Common myeloid progenitor, CD34-positive (primary cell): ENCODE data around the gene CCDC74A.
"Not testable (repeated sequence)": the region's sequence is repeated elsewhere in the genome, so short reads cannot be mapped to it uniquely, and the experiment has no call there.

Source experiments
- CTCF ChIA-PET: fragments of 350-600 bp; sonication (Branson Sonifier 250); formaldehyde crosslinking; loops from one replicate; lab custom pipeline; 2021; ENCODE audit warnings: antibody characterized with exemption; lab: Charles Lee
- POLR2A ChIA-PET: fragments of 350-600 bp; sonication (Branson Sonifier 250); formaldehyde crosslinking; loops from one replicate; lab custom pipeline; 2021; ENCODE audit warnings: antibody characterized with exemption; lab: Charles Lee
- DNase-seq, 3 donors: peaks; one replicate each; pipeline versions ENCODE4 v3.0.0 to v3.0.0-alpha.2; 2013
- H3K27ac ChIP-seq, 2 experiments: 1 replicate in 1 of 2; 2 replicates in 1 of 2; pipeline ENCODE4 v1.7.0; 2013; ENCODE audit warnings: inconsistent platforms in 2 of 2, low read length in 2 of 2, mild to moderate bottlenecking in 2 of 2, low read depth in 1 of 2, moderate library complexity in 1 of 2; ENCODE audit not compliant: severe bottlenecking in 2 of 2, insufficient read depth in 1 of 2, poor library complexity in 1 of 2
- H3K27me3 ChIP-seq, 5 experiments: replicated peaks in 2 of 5; 1 replicate in 3 of 5; 2 replicates in 2 of 5; pipeline versions ENCODE4 v1.6.1 to v1.7.0; 2013; ENCODE audit warnings: low read length in 4 of 5, mild to moderate bottlenecking in 2 of 5, moderate library complexity in 2 of 5, inconsistent platforms in 1 of 5; ENCODE audit not compliant: insufficient read depth in 5 of 5, control insufficient read depth in 4 of 5
- H3K36me3 ChIP-seq, 4 experiments: 1 replicate in 2 of 4; 2 replicates in 2 of 4; pipeline versions ENCODE4 v1.6.1 to v1.7.0; 2013; ENCODE audit warnings: low read length in 3 of 4, control low read depth in 1 of 4, mild to moderate bottlenecking in 1 of 4; ENCODE audit not compliant: control insufficient read depth in 4 of 4, insufficient read depth in 4 of 4
- H3K4me1 ChIP-seq, 4 experiments: 1 replicate in 3 of 4; 2 replicates in 1 of 4; pipeline versions ENCODE4 v1.6.1 to v1.7.1; 2013; ENCODE audit warnings: low read length in 3 of 4, mild to moderate bottlenecking in 3 of 4, control low read depth in 1 of 4, inconsistent platforms in 1 of 4, moderate library complexity in 1 of 4; ENCODE audit not compliant: control insufficient read depth in 4 of 4, insufficient read depth in 4 of 4; ENCODE audit errors: control extremely low read depth in 1 of 4
- H3K4me3 ChIP-seq, 7 experiments: 1 replicate in 4 of 7; 2 replicates in 3 of 7; pipeline versions ENCODE4 v1.5.1 to v1.7.0; 2013; ENCODE audit warnings: mild to moderate bottlenecking in 7 of 7, low read length in 6 of 7, moderate library complexity in 6 of 7, inconsistent platforms in 2 of 7, low read depth in 2 of 7, control low read depth in 1 of 7; ENCODE audit not compliant: insufficient read depth in 4 of 7, control insufficient read depth in 1 of 7; ENCODE audit errors: extremely low read depth in 1 of 7
- H3K9me3 ChIP-seq, 5 experiments: 1 replicate in 4 of 5; 2 replicates in 1 of 5; pipeline versions ENCODE4 v1.6.1 to v1.7.1; 2013; ENCODE audit warnings: low read length in 4 of 5, mild to moderate bottlenecking in 2 of 5, inconsistent platforms in 1 of 5, low read depth in 1 of 5, moderate library complexity in 1 of 5; ENCODE audit not compliant: control insufficient read depth in 4 of 5, insufficient read depth in 2 of 5; ENCODE audit errors: control extremely low read depth in 1 of 5
- WGBS: methylation state at CpG from one replicate; pipeline ENCODE4 v1.1.5; 2013; ENCODE audit not compliant: insufficient coverage; 5-methylcytosine and 5-hydroxymethylcytosine counted together

The CCDC74A gene

DNA sequence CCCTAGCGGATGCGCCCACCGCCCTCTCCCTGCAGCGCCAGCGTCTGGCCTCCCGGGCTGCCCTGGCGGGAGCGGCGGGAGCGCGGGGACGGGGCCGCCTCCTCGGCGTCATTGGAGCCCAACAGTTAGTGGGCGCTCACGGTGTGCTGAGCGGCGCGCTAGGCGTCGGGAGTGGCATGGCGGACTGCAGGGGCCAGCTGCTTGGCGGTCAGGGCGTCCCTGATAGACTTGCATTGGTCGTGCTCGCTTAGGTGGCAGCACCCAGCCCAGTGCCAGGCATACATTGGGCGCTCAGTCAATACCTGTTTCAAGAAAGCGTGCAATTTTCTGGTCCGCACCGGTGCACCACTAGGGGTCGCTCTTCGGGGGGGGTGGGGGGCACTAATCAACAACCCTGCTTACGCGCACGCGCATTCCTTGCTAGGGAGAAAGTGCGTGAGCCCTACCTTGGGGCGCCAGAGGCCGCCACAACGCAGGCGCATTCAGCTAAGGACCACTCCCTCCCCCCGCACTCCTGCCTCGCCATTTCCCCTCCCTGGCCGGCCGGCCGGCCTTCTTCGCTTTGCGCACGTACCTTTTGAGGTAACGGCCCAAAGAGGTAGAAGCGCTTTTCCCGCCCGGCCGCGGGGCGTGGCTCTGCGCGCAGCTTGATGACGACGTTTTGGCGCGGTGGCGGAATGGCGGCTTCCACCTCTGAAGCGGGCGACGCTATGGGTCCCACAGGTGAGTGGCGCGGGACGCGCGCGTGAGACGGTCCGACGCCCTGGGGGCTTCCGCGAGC lies 35.1 kb upstream of the CCDC74A start:
- H3K4me3 ChIP-seq: peak overlapping the region; percentile 76 to 96 (median 88)
- H3K36me3 ChIP-seq: peaks cover 0 to 12% (median 6%) of the 10 kb centered on the region in 4 experiments
- H3K27me3 ChIP-seq: no peaks in the 10 kb centered on the region
- WGBS: under 1% methylated on average over 73 of the region's 79 CpGs
- ChIA-PET POLR2A (interaction anchor here (0.6 to 1.2 kb wide), 2 partner anchors 14 to 363 kb away, joined by 3 to 5 read pairs; no protein-coding TSS in a partner anchor), CTCF (interaction anchor here (0.8 to 4.5 kb wide), 8 partner anchors 10 to 466 kb away, joined by 3 to 13 read pairs (median 3); no protein-coding TSS in a partner anchor)
- peak; percentile 95 to 97 (median 97) for DNase-seq
- H3K9me3 ChIP-seq: no peaks in the 10 kb centered on the region
- H3K4me1 ChIP-seq: peaks cover 0 to 25% (median 16%) of the 10 kb centered on the region in 4 experiments
- peak overlapping the region; percentile 82 to 90 for H3K27ac ChIP-seq

DNA sequence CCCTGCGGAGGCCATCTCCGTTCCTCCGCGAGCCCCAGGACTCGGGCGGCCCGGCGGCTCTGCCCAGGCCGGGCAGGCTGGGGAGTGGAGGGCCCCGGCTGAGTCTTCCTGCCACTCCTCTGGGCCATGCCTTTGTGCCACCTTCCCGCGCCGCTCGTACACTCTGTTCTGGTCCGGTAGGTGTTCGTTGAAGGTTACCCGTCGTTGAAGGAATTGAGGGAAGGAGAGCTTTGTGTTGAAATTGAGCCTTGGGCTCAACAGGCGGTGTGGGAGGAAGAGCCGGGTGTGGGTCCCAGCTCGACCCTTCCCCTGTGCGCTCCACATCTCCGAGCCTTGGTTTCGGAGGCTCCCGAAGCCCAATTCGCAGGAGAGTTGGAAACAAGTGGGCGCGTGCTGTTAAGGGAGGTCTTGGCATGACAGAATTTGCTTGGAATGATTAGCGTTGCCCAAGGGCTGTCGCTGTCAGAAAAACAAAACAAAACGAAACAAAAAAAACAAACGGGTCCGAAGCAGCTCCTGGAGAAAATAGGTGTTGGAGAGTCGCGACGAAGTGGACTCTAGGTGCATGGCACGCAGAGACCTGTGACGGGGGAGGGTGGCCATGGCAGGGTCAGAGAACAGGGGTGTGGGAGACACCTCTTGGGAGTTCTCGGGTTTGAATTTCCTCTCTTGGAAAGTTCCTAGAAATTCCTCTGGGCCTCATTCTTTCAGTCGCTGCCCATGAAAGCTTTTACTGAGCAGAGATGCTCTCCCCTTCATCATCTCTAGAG lies 34.3 kb upstream of the CCDC74A start:
- peak overlapping the region; percentile 82 to 90 for H3K27ac ChIP-seq
- ChIA-PET CTCF (interaction anchor here (0.8 to 4.5 kb wide), 7 partner anchors 10 to 467 kb away, joined by 3 to 13 read pairs (median 3); no protein-coding TSS in a partner anchor), POLR2A (interaction anchor here (1.2 kb wide), 1 partner anchor 14 kb away, joined by 3 read pairs; no protein-coding TSS in a partner anchor)
- H3K36me3 ChIP-seq: peaks cover 0 to 13% (median 4%) of the 10 kb centered on the region in 4 experiments
- H3K4me3 ChIP-seq: peak overlapping the region; percentile 76 to 96 (median 88)
- no peaks in the 10 kb centered on the region for H3K27me3 ChIP-seq
- under 1% methylated on average over 36 of the region's 40 CpGs for WGBS
- H3K9me3 ChIP-seq: no peaks in the 10 kb centered on the region
- DNase-seq: peak in 1 of 3 donors; percentile 8
- peaks cover 0 to 25% (median 16%) of the 10 kb centered on the region in 4 experiments for H3K4me1 ChIP-seq

DNA sequence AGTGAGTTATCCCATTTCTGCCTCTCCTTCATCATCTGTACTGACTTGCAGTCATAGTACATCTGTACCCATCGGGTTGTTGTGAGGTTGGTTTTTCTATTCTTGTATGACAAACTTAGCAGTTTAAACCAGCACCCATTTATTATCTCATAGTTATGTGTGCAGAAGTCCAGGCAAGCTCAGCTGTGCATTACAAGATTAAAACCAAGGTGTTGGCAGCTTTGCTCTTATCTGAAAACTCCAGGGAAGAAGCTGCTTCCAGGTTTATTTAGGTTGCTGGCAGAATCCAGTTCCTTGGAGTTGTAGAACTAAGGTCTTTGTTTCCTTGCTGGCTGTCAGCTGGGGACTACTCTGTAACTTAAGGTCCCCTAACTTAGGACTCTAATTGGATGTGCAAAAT lies 32.2 kb upstream of the CCDC74A start:
- H3K27me3 ChIP-seq, H3K4me3 ChIP-seq, H3K9me3 ChIP-seq, POLR2A ChIA-PET, DNase-seq, H3K27ac ChIP-seq: not testable (repeated sequence)
- H3K4me1 ChIP-seq: peaks cover 0 to 21% (median 16%) of the 10 kb centered on the region in 4 experiments
- CTCF ChIA-PET: interaction anchor here (0.8 to 1.1 kb wide), 2 partner anchors 10 to 82 kb away, joined by 3 read pairs; no protein-coding TSS in a partner anchor
- peaks cover 0 to 19% (median 6%) of the 10 kb centered on the region in 4 experiments for H3K36me3 ChIP-seq
- no CpG with 5 or more reads among the region's 1 CpG for WGBS

- Histone ChIP-seq H3K4me1 (peaks cover 0 to 11% (median 9%) of the 10 kb centered on the region in 4 experiments), H3K36me3 (peaks cover 0 to 43% (median 15%) of the 10 kb centered on the region in 4 experiments)
- H3K27ac ChIP-seq, CTCF ChIA-PET, H3K9me3 ChIP-seq, H3K4me3 ChIP-seq, H3K27me3 ChIP-seq, POLR2A ChIA-PET, DNase-seq: not testable (repeated sequence)
- WGBS: 96% methylated on average over 4 of the region's 8 CpGs
Measured at GRCh38 chr2:131498321-131498973, 29.2 kb upstream of the CCDC74A start.

DNA sequence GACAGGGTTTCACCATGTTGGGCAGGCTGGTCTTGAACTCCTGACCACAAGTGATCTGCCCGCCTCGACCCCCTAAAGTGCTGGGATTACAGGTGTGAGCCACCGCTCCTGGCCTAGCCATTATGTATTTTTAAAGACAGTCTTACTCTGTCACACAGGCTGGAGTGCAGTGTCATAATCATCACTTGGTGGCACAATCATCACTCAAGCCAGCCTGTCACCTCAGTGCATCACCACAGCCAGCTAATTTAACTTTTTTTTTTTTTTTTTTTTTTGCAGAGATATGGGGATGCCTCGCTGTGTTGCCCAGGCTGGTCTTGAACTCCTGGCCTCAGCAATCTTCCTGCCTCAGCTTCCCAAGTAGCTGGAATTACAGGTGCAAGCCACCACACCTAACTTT lies 24.1 kb upstream of the CCDC74A start:
- WGBS: 92% methylated on average over 2 of the region's 4 CpGs
- H3K9me3 ChIP-seq, H3K4me1 ChIP-seq, H3K27me3 ChIP-seq, H3K4me3 ChIP-seq, H3K27ac ChIP-seq, DNase-seq: not testable (repeated sequence)
- H3K36me3 ChIP-seq: peaks cover 3 to 78% (median 22%) of the 10 kb centered on the region in 4 experiments
- ChIA-PET POLR2A (interaction anchor here (0.6 kb wide), 1 partner anchor 10 kb away, joined by 3 read pairs; no protein-coding TSS in a partner anchor), CTCF (interaction anchor here (2.1 kb wide), 1 partner anchor 11 kb away, joined by 13 read pairs; the partner anchor contains the start of gene MZT2A)

DNA sequence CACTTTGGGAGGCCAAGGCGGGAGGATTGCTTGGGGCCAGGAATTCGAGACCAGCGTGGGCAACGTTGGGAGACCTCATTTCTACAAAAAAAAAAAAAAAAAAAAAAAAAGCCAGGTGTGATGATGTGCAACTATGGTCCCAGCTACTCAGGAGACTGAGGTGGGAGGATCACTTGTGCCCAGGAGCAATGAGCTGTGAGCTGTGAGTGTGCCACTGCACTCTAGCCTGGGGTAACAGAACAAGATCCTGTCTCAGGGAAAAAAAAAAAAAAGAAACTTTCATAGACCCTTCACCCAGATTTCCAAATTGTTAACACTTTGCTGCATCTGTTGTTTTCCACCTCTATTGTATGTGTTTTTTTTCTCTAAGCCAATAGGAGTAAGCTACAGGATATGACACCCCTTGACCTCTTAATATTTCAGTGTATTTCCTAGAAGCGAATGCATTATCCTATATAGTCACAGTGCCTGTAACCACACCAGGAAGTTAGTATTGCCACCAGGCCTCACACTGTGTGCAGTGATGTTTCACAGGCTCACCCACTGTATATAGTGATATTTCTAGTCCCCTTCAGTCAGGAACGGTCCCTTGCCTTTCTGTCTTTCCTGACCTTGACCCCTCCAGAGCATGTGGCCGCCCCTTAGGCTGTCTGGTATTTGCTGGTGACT lies 23.5 kb upstream of the CCDC74A start:
- H3K4me3 ChIP-seq, H3K9me3 ChIP-seq, H3K4me1 ChIP-seq, H3K27me3 ChIP-seq, H3K27ac ChIP-seq, DNase-seq: not testable (repeated sequence)
- peaks cover 3 to 78% (median 25%) of the 10 kb centered on the region in 4 experiments for H3K36me3 ChIP-seq
- POLR2A ChIA-PET: interaction anchor here (0.6 kb wide), 1 partner anchor 9 kb away, joined by 3 read pairs; no protein-coding TSS in a partner anchor
- WGBS: 87% methylated on average over 2 of the region's 7 CpGs
- CTCF ChIA-PET: interaction anchor here (2.1 kb wide), 1 partner anchor 11 kb away, joined by 13 read pairs; the partner anchor contains the start of gene MZT2A
